ENCODE results near the gene GNAS-AS1.
A peak's percentile ranks its signal among the peaks of the same experiment; 100 is the strongest.

- TF ChIP-seq POLR2A (IDR thresholded peaks at IDR 0.05): no peak
- TF ChIP-seq CTCF (IDR thresholded peaks at IDR 0.05): peak; percentile 29 to 80 (median 58)
Observed at GRCh38 chr20:58852543-58853271, 2.0 kb upstream of the GNAS-AS1 start, which contains the start of gene GNAS.

All from heart left ventricle (tissue), 13 donors.